Stimulated activated CD8-positive, alpha-beta memory T cell treated with anti-CD3 and anti-CD28 coated beads, Interleukin-7, amount 100 ng/mL, for 1 hour (primary cell): Measurements from ENCODE around the gene PNKD.

ENCODE experiments used
- DNase-seq, 2 donors: peaks; one replicate each; pipeline ENCODE4 v3.0.0-alpha.2; 2020; ENCODE audit warnings: low read depth in 2 of 2

PNKD gene

GRCh38 chr2:218395826-218396687 is 125.7 kb downstream of the PNKD start:
- DNase-seq: peak; percentile 81 to 83
